ENCODE measurements around the gene ARAP2. TPM values are rescaled to one million over a fixed set of nuclear protein-coding genes. Genes with fewer than 3 reads are reported as not detected.
A peak's percentile ranks its signal among the peaks of the same experiment; 100 is the strongest.

Gene ARAP2
- total RNA-seq, 1 experiment from 2014 or later = 8.3 TPM

DNA sequence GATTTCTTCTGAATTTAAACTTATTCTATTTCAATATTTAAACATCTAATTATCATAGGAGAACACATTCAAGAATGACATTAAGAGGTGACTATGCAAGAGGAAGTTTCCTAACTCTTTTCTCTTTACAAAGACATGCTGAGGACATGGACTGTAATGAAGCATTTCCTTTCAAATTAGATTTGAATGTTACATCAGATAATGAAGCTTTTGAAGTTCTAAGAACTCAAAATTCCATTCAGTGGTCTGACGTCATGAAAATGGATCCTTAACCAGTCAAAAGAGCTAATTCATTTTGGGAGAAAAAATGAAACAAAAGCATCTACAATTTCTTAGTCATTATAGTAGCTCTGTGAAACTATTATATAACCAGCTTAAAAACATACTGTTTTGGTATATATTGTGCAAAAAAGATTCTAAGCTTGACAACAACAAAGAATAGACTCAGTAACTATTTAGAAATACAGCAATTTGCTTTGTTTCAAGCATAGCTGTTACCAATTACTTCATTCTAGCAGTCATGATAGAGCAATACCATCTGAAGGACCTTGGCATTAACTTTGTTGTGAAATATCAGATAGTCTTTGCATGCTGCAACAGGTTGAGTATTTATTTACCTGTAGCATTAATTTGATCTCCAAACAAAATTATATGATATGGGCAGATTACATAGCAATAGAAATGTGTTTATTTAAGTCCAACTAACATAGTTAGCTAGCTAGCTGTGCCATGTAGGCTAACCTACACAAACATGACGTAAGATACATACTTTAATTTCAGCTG lies 23.4 kb upstream of the ARAP2 start:
- in situ Hi-C loops (cut with HindIII; ENCODE audit: low pct_unique_long_range_greater_than_20kb, low sequenced_read_pairs) = no loop called here
- DNase-seq (ENCODE audit: low read depth, low spot score) = peak; percentile 55

DNA sequence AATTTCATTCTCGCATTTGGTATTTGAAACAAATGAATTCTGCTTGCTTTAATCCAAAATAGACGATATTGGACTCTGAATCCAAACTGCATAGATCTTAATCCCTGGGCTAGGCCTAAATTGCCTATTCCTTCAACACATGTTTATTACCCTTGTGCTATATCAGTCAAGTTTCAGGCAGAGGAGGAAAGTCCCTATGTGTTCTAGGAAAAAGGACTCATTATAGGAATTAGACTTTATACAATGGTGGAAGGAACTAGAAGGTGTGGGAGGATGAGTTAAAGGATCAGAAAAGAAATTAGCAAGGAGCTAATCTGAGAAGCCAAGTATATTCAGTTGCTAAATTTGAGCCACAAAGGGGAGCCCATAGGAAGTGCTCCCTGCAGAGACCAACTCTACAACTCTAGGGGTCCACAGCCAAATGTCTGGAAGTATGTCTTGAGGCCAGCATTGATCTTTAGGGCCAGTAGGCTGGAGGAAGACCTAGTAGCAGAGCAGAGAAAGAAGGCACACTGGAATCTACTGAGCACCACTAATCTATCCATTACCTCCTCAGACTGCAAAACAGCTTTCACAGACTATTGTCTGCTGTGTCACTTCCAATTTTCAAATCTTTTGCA lies 20.0 kb upstream of the ARAP2 start:
- in situ Hi-C loops (cut with HindIII; ENCODE audit: low pct_unique_long_range_greater_than_20kb, low sequenced_read_pairs) = no loop called here
- no peak for DNase-seq (ENCODE audit: low read depth, low spot score)

DNA sequence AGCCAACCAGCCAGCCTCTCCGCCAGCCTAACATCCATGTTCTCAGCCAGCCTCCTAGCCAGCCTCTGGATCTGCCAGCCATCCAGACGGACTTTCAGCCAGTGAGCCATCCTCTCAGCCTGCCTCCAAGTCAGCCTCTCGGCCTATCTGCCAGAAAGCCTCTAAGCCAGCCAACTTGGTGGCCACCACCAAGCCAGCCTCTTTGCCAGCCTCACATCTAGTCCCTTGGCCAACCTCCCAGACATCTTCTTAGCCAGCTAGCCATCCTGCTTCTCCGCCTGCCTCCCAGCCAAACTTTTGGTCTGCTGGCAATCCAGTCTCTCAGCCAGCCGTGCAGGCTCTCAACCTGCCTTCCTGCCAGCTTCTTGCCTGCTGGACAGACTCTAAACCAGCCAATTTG lies 16.4 kb upstream of the ARAP2 start:
- in situ Hi-C loops (cut with HindIII; ENCODE audit: low pct_unique_long_range_greater_than_20kb, low sequenced_read_pairs) = no loop called here
- no peak for DNase-seq (ENCODE audit: low read depth, low spot score)

DNA sequence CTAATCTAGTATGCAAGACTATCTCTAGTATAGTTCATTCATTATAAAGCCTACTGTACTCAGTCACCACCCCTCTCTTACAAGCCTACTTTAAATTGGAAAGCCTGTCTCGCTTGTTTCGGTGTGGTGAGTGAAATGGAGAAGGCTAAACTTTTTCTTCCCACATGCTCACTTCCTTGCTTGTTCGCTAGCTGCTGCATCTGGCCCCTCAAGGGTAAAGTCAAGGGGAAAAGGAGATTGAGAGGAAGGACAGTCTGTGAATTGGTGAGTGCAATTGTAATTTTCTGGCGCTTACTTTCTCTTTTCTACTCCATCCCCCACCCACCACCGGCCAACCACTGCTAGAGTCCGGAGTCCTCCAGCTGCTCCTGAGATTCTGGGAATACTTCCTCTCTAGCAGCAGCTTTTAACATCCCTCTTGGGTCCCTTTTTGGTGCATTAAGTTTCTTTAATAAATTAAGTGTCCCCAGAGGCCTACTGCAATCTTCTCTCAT lies 12.1 kb upstream of the ARAP2 start:
- no peak for DNase-seq (ENCODE audit: low read depth, low spot score)
- in situ Hi-C loops (cut with HindIII; ENCODE audit: low pct_unique_long_range_greater_than_20kb, low sequenced_read_pairs) = no loop called here

DNA sequence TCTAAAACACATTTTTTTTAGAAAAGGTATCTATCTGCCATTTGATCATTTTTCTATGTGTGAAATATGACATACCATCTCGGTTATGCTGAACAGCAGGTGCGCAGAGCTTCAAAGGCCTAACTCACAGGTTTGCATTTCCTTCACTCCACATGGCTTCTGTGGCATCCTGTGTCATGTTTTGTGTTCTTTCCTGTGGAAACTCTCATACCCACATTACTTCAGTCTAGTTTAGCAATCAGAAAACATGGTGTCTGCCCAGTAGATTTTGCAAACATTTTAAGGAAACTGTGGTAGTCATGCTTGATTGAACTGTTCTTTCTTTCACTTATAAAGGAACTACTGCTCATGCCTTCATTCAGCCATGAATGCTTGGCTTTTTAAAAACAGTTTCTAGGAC lies 11.3 kb upstream of the ARAP2 start:
- no peak for DNase-seq (ENCODE audit: low read depth, low spot score)
- in situ Hi-C loops (cut with HindIII; ENCODE audit: low pct_unique_long_range_greater_than_20kb, low sequenced_read_pairs) = no loop called here

DNA sequence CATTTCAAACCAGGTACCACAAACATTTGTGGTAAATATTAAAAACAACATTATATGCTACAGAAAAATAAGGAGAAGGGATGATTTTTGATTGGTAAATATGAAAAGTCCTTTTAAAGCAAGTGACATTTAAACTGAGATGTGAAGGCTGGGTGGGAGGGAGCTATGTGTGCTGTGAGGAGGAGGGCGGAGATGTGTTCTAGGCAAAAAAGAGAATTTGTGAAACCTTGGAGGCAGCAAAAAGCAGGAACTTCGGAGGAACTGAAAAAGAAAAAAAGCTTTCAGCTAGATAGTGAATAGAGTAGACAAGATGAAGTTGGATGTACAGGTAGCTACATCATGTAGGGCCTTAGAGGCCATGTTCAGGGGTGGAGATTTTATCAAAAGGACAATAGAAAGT lies 10.1 kb upstream of the ARAP2 start:
- no peak for DNase-seq (ENCODE audit: low read depth, low spot score)
- in situ Hi-C loops (cut with HindIII; ENCODE audit: low pct_unique_long_range_greater_than_20kb, low sequenced_read_pairs) = no loop called here

DNA sequence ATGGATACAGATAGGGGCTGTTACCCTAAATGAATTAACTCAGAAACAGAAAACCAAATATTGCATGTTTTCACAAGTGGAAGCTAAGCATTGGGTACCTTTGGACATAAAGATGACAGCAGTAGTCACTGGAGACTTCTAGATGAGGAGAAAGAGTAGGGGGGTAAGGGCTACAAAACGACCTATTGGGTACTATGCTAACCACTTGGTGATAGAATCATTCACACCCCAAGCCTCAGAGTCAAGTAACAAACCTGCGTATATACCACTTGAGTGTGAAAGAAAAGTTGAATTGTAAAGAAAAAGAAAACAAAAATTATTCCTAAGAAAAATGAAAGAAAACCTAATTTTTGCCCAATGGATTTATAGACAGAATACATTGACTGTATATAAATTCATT lies 7.7 kb upstream of the ARAP2 start:
- DNase-seq (ENCODE audit: low read depth, low spot score) = no peak
- in situ Hi-C loops (cut with HindIII; ENCODE audit: low pct_unique_long_range_greater_than_20kb, low sequenced_read_pairs) = no loop called here

DNA sequence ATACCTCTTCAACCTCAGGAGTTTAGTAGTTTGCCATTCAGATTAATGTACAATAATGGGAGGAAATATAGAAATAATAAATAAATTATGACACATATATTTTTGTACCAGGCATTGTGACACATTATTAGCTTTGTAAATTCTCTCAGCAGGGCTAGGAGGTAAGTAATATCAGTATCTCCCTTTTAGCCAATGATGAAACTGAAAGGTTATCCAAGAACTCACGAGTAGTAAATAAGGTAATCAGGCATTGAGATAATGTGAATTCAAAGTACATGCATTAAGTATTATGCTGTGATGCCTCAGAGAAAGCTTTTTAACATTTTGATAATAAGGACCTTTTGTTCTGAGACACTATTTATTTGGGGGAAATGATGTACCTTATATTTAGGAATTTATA lies 5.3 kb upstream of the ARAP2 start:
- no peak for DNase-seq (ENCODE audit: low read depth, low spot score)
- in situ Hi-C loops (cut with HindIII; ENCODE audit: low pct_unique_long_range_greater_than_20kb, low sequenced_read_pairs) = no loop called here

DNA sequence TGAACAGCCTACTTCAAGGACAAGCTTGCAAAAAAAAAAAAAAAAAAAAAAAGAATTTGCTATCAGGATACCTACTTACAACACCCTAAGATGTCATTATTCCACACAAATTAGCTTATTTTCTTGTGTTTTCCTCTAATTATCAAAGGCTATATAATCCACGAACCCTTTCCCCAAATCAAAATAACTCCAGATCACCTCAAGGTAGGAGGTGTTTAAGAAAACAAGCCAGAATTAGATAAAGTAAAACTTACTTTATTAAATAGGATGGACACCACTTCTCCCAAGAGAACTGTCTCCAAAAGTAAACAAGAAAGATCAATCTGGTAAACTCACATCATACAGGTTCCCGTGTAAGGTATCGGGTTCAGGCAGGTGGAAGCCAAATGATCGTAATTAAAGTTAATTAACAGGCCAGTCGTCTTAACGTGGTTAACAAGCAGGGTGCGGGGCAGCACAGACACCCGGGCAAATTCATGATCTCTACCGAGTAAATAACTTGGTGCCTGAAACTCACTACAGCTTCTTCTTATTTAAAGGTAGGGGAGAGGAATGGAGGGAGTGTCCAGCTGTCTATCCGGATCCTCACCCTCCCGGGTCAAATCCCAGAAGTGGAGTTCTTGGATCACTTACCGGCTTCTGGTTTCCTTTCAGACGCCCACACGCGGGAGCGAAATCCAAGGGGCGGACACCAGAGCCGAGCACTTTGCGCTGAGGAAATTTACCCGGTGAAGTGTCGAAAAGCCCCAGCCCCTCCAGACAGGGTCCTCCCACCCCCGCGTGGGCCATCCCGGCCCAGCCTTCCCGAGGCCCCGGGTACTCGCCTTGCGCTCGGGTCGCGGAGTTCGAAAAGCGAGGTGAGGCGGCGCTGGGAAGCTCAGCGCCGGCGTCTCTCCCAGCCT lies 708 bp downstream of the ARAP2 start:
- DNase-seq (ENCODE audit: low read depth, low spot score) = peak; percentile 49
- in situ Hi-C loops (cut with HindIII; ENCODE audit: low pct_unique_long_range_greater_than_20kb, low sequenced_read_pairs) = no loop called here

DNA sequence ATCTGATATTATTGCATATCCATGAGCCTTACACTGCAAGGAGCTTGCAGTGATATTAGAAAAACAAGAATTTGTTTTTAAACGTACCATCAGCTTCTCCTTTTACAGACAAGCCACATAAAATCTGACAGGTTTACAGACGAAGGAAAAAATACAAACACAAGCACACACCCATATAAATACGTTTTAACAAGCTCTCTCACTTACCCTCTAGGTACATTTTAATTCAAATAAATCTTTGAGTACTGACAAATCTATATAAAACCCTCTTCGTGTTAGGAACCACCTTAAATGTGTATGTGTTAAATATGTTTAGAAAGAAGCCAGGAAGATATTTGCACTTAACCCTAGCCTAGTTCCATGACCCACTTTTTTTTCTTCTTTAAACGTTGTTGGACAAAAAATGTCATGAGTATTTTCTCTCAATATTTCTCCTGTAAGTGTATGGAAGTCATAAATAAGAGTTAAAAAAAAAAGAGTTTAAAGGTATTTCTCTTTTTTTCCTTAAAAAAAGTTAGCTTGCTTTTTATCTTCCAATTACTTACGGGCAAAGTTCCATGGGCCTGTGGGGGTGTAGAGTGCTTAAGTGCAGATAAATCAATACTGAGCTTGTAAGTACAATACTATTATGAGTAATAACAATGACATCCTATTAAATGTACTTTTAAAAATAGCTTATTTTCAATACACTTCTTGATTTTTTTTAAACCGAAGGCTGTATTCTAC lies 1.5 kb downstream of the ARAP2 start:
- no peak for DNase-seq (ENCODE audit: low read depth, low spot score)
- in situ Hi-C loops (cut with HindIII; ENCODE audit: low pct_unique_long_range_greater_than_20kb, low sequenced_read_pairs) = no loop called here

DNA sequence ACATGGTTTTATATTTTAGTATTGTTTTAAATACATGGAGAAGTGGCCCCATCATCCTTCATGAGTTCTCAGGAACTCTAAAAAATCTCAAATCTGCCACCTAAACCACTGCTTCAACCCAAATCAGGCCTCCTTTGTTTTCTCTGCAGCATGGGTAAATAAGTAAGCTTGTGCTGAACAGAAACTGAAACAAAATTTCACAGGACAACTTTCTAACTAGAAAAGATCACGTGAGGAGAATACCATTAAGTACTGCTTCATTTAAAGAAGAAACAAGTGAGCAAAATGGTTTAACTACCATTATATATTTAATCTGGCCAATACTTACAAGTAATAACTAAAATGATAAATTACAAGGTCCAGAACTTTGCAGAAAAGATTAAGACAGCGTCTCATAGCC lies 2.5 kb downstream of the ARAP2 start:
- in situ Hi-C loops (cut with HindIII; ENCODE audit: low pct_unique_long_range_greater_than_20kb, low sequenced_read_pairs) = no loop called here
- DNase-seq (ENCODE audit: low read depth, low spot score) = peak; percentile 48

DNA sequence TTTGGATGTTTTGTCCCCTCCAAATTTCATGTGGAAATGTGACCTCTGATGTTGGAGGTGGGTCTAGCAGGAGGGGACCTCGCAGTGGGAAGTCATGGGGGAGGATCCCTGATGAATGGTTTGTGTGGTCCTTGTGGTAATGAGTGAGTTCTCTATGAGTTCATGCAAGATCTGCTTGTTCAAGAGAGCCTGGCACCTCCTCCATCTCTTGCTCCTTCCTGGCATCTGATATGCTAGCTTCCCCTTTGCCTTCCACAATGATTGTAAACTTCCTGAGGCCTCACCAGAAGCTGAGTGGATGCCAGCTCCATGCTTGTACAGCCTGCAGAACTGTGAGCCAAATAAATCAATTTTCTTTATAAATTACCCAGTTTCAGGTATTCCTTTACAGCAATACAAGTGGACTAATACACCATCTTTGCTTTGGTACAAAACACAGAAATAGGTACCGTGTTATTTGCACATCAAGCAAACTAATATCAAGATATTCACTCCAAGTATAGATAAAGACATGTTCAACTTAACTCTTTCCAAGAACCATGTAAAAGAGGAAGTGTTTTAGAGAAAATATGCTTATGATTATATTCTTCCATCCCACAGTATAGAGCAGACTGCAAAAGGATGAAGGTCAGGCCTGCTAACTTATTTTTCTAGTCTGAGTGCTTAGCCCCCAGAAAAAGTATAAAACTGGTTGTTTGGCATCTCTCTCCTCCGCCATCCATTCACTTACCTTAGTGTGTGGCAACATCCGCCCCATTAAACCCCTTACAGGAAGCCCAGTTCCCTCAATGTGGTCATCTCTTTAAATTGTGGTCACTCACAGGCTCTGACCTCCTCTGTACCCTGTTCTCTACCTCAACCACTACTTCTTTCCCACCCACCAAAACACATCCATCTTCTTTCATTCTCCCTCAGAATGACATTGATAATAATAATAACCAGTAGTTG lies 6.7 kb downstream of the ARAP2 start:
- in situ Hi-C loops (cut with HindIII; ENCODE audit: low pct_unique_long_range_greater_than_20kb, low sequenced_read_pairs) = no loop called here

DNA sequence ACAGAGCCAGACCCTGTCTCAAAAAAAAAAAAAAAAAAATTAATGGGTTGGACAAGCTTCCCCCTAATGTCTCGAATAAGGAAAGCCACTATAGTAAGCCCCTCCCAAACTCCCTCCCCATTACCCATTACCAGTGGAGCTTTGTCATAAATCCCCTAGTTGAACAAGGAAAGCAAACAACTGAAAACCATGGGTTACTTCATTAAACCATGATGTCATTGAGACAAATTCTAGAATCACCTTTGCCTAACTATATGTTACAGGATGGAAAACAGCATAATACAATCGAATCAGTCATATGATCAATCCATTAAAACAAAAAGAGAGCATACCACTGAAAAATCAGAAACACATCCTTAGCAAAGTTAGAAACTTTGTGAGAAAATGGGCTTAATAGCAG lies 8.2 kb downstream of the ARAP2 start:
- DNase-seq (ENCODE audit: low read depth, low spot score) = no peak
- in situ Hi-C loops (cut with HindIII; ENCODE audit: low pct_unique_long_range_greater_than_20kb, low sequenced_read_pairs) = no loop called here

More for the DNA sequence above, 6.7 kb downstream of the ARAP2 start:
- no peak for DNase-seq (ENCODE audit: low read depth, low spot score)

DNA sequence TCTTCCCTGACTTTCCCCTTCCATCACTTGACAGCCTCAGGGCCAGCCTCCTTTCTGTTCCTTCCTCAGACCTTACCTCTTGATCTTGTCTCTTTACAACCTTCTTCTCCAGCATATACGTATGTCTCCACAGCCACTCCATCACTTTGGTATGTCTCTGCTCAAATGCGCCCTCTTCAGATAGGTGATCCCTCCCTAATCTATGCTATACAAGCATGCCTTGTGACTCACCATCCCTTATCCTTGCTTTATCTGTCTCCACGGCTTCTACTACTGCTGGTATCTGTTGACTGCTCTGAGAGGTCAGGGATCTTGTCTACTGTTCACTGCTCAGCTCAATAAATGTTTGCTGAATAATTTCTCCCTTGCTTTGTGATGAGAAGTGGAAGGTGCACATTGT lies 9.0 kb downstream of the ARAP2 start:
- DNase-seq (ENCODE audit: low read depth, low spot score) = peak; percentile 59
- in situ Hi-C loops (cut with HindIII; ENCODE audit: low pct_unique_long_range_greater_than_20kb, low sequenced_read_pairs) = no loop called here

DNA sequence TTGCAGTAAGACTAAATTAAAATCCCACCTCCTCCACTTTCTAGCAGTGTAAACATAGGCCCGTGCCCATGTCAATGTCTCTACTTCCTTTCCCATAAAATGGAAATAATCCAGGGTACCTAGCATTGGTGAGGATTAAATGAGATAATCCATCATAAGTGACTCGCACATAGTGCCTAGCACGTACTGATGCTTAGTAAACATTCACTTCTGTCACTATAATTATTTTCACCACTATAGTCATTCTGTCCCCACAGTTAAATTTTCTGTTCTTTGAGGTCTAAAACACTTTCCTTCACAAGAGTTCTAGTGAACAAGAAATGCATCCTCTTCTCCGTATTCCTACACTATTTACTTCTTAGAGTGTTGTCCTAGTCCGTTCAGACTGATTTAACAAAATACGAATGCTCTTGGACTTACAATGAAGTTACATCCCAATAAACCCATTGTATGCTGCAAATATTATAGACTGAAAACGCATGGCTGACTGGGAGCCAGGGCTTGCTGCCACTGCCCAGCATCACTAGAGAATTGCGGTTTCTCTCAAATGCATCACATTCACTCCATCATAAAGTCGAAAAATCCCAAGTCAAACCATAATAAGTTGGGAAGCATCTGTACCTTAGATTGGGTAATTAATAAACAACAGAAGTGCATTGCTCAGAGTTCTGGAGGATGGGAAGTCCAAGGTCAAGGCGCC lies 10.6 kb downstream of the ARAP2 start:
- in situ Hi-C loops (cut with HindIII; ENCODE audit: low pct_unique_long_range_greater_than_20kb, low sequenced_read_pairs) = no loop called here

DNA sequence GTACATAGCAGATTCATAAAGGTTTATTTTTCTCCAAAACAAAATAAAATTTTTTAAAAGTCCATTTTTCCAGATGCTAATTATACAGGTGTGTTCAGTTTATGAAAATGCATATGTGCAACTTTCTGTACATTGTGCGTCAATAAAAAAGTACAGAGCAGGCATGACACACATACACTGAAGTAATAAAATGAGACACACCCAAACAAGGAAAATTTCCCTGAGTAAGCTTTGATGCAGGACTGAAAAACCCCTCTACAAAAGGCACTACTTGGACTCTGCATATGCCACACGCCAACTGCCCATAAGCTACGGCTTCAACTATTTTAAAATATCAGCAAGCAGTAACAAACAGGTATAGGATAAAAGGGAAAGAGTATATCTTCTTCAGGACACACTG lies 13.8 kb downstream of the ARAP2 start:
- in situ Hi-C loops (cut with HindIII; ENCODE audit: low pct_unique_long_range_greater_than_20kb, low sequenced_read_pairs) = no loop called here
- no peak for DNase-seq (ENCODE audit: low read depth, low spot score)

More for the DNA sequence above, 10.6 kb downstream of the ARAP2 start:
- DNase-seq (ENCODE audit: low read depth, low spot score) = no peak

Data from SK-MEL-5 (cell line).